Measurements from ENCODE around the gene ANKRD11.

The ANKRD11 gene

GRCh38 chr16:89241187-89242007 lies 249.0 kb downstream of the ANKRD11 start:
- DNase-seq = peak; percentile 56
- H2AFZ ChIP-seq (ENCODE audit: low read length) = peak overlapping the region; percentile 77
- no peak for TF ChIP-seq CTCF (IDR thresholded peaks at IDR 0.05; ENCODE audit: low read length)
- TF ChIP-seq EZH2phosphoT487 (IDR thresholded peaks at IDR 0.05; ENCODE audit: low read length) = no peak
- no peak for TF ChIP-seq EZH2 (optimal IDR thresholded peaks at IDR 0.05; ENCODE audit: low read depth, low read length)

GRCh38 chr16:89237733-89238132 lies 252.6 kb downstream of the ANKRD11 start:
- no peaks in the 10 kb centered on the region for H3K36me3 ChIP-seq (replicated peaks; ENCODE audit: insufficient read depth, low read length)
- no peaks in the 10 kb centered on the region for H3K4me1 ChIP-seq (ENCODE audit: low read length)
- no peaks in the 10 kb centered on the region for H3F3A ChIP-seq (ENCODE audit: insufficient read depth, low read length)
- H3K4me3 ChIP-seq (ENCODE audit: low read length) = no peak overlapping the region
- H3K79me2 ChIP-seq (ENCODE audit: low read length) = no peaks in the 10 kb centered on the region
- H2AFZ ChIP-seq (ENCODE audit: low read length) = no peak overlapping the region
- H3K9ac ChIP-seq (ENCODE audit: low read length) = no peak overlapping the region
- no peak for DNase-seq
- H3K27ac ChIP-seq (ENCODE audit: low read length) = no peak overlapping the region
- no peaks in the 10 kb centered on the region for H3K9me2 ChIP-seq (replicated peaks; ENCODE audit: insufficient read depth, low read length)
- no peak overlapping the region for H3K4me2 ChIP-seq (ENCODE audit: low read depth, low read length)
- no peaks in the 10 kb centered on the region for H3K9me3 ChIP-seq (replicated peaks; ENCODE audit: insufficient read depth, low read length)
- no peaks in the 10 kb centered on the region for H3K27me3 ChIP-seq (replicated peaks; ENCODE audit: insufficient read depth, low read length)
- TF ChIP-seq CTCF (IDR thresholded peaks at IDR 0.05; ENCODE audit: low read length) (no peak), EZH2 (optimal IDR thresholded peaks at IDR 0.05; ENCODE audit: low read depth, low read length) (no peak), EZH2phosphoT487 (IDR thresholded peaks at IDR 0.05; ENCODE audit: low read length) (no peak)
- H4K20me1 ChIP-seq (ENCODE audit: insufficient read depth, low read length) = no peaks in the 10 kb centered on the region

More at GRCh38 chr16:89241187-89242007, 249.0 kb downstream of the ANKRD11 start:
- no peaks in the 10 kb centered on the region for H3K9me2 ChIP-seq (replicated peaks; ENCODE audit: insufficient read depth, low read length)
- no peaks in the 10 kb centered on the region for H3F3A ChIP-seq (ENCODE audit: insufficient read depth, low read length)
- no peaks in the 10 kb centered on the region for H3K27me3 ChIP-seq (replicated peaks; ENCODE audit: insufficient read depth, low read length)
- no peaks in the 10 kb centered on the region for H3K79me2 ChIP-seq (ENCODE audit: low read length)
- no peaks in the 10 kb centered on the region for H3K36me3 ChIP-seq (replicated peaks; ENCODE audit: insufficient read depth, low read length)
- peak overlapping the region; percentile 64; the same call in 1 of the 2 replicates for H3K9ac ChIP-seq (ENCODE audit: low read length)
- peak overlapping the region; percentile 54 for H3K4me2 ChIP-seq (ENCODE audit: low read depth, low read length)
- no peaks in the 10 kb centered on the region for H3K9me3 ChIP-seq (replicated peaks; ENCODE audit: insufficient read depth, low read length)
- H3K27ac ChIP-seq (ENCODE audit: low read length) = peak overlapping the region; percentile 78; the same call in 1 of the 2 replicates
- H3K4me3 ChIP-seq (ENCODE audit: low read length) = peak overlapping the region; percentile 65
- H4K20me1 ChIP-seq (ENCODE audit: insufficient read depth, low read length) = no peaks in the 10 kb centered on the region
- no peaks in the 10 kb centered on the region for H3K4me1 ChIP-seq (ENCODE audit: low read length)

GRCh38 chr16:89233678-89234490 lies 256.5 kb downstream of the ANKRD11 start:
- Histone ChIP-seq H3K79me2 (ENCODE audit: low read length) (no peaks in the 10 kb centered on the region), H3K9ac (ENCODE audit: low read length) (no peak overlapping the region), H3K9me2 (replicated peaks; ENCODE audit: insufficient read depth, low read length) (no peaks in the 10 kb centered on the region), H2AFZ (ENCODE audit: low read length) (no peak overlapping the region), H3K27me3 (replicated peaks; ENCODE audit: insufficient read depth, low read length) (no peaks in the 10 kb centered on the region), H3K4me3 (ENCODE audit: low read length) (no peak overlapping the region), H3F3A (ENCODE audit: insufficient read depth, low read length) (no peaks in the 10 kb centered on the region), H3K4me1 (ENCODE audit: low read length) (no peaks in the 10 kb centered on the region), H3K36me3 (replicated peaks; ENCODE audit: insufficient read depth, low read length) (no peaks in the 10 kb centered on the region), H4K20me1 (ENCODE audit: insufficient read depth, low read length) (no peaks in the 10 kb centered on the region), H3K27ac (ENCODE audit: low read length) (no peak overlapping the region), H3K9me3 (replicated peaks; ENCODE audit: insufficient read depth, low read length) (no peaks in the 10 kb centered on the region), H3K4me2 (ENCODE audit: low read depth, low read length) (no peak overlapping the region)
- DNase-seq = no peak
- no peak for TF ChIP-seq CTCF (IDR thresholded peaks at IDR 0.05; ENCODE audit: low read length)
- no peak for TF ChIP-seq EZH2 (optimal IDR thresholded peaks at IDR 0.05; ENCODE audit: low read depth, low read length)
- TF ChIP-seq EZH2phosphoT487 (IDR thresholded peaks at IDR 0.05; ENCODE audit: low read length) = no peak

All from MM.1S (cell line).